Stimulated activated CD4-positive, alpha-beta T cell treated with anti-CD3 and anti-CD28 coated beads, Interleukin-12 subunit alpha, Interleukin-12 subunit beta, amount 100 ng/mL, for 24 hours (primary cell): ENCODE results near the gene CABCOCO1.

Experiments
- DNase-seq, 2 experiments: peaks; one replicate each; pipeline ENCODE4 v3.0.0-alpha.2; 2020; ENCODE audit warnings: low read depth in 2 of 2

CABCOCO1 gene

GRCh38 chr10:61814160-61814559, 151.4 kb downstream of the CABCOCO1 start:
- DNase-seq: no peak

GRCh38 chr10:61815496-61815895, 152.8 kb downstream of the CABCOCO1 start:
- DNase-seq: no peak
